ENCODE data around the gene OTOGL.

The OTOGL gene

GRCh38 chr12:80154261-80154660, 54.9 kb downstream of the OTOGL start:
- no peak overlapping the region for H2AK5ac ChIP-seq (ENCODE audit: low read length)
- no peak overlapping the region for H2BK5ac ChIP-seq (ENCODE audit: low read depth, low read length, poor library complexity)
- no peak overlapping the region for H3K4ac ChIP-seq (ENCODE audit: low read depth, low read length)
- no peaks in the 10 kb centered on the region for H3K4me1 ChIP-seq (ENCODE audit: control insufficient read depth in 1 of 2, insufficient read depth in 2 of 2, low read length in 2 of 2)
- DNase-seq = no peak
- H3K4me2 ChIP-seq (ENCODE audit: low read length) = no peak overlapping the region
- H4K91ac ChIP-seq (ENCODE audit: low read depth, low read length) = no peak overlapping the region
- H4K12ac ChIP-seq (ENCODE audit: low read depth, low read length) = no peak overlapping the region
- H3K27me3 ChIP-seq (ENCODE audit: insufficient read depth, low read length) = no peaks in the 10 kb centered on the region
- H2BK120ac ChIP-seq (ENCODE audit: insufficient read depth, low read length, poor library complexity) = no peak overlapping the region
- H3K9ac ChIP-seq (ENCODE audit: low read length) = no peak overlapping the region
- no peaks in the 10 kb centered on the region for H3K79me2 ChIP-seq (ENCODE audit: control insufficient read depth, insufficient read depth, low read length, poor library complexity)
- no CpG with 5 or more reads among the region's 1 CpG for WGBS (ENCODE audit: extremely low coverage, insufficient coverage, insufficient read length)
- no peaks in the 10 kb centered on the region for H3K36me3 ChIP-seq (ENCODE audit: control insufficient read depth in 1 of 2, insufficient read depth in 2 of 2, low read length in 2 of 2)
- no peak overlapping the region for H3K27ac ChIP-seq (ENCODE audit: low read depth, low read length)
- no peak overlapping the region for H2AFZ ChIP-seq (ENCODE audit: insufficient read depth, low read length, poor library complexity)
- no peaks in the 10 kb centered on the region for H3K79me1 ChIP-seq (ENCODE audit: low read length)
- H3K9me3 ChIP-seq (ENCODE audit: insufficient read depth, low read depth, low read length) = no peaks in the 10 kb centered on the region
- no peak overlapping the region for H4K8ac ChIP-seq (ENCODE audit: low read depth, low read length)
- H3K18ac ChIP-seq (ENCODE audit: low read length) = no peak overlapping the region
- H2BK12ac ChIP-seq (ENCODE audit: low read length) = no peak overlapping the region
- no peak overlapping the region for H3K14ac ChIP-seq (ENCODE audit: low read length)
- no peak overlapping the region for H3K23ac ChIP-seq (ENCODE audit: low read length)
- no peak overlapping the region for H3K4me3 ChIP-seq (ENCODE audit: low read depth, low read length)

GRCh38 chr12:80156306-80156705, 57.0 kb downstream of the OTOGL start:
- Histone ChIP-seq H3K79me1 (ENCODE audit: low read length) (no peaks in the 10 kb centered on the region), H3K36me3 (ENCODE audit: control insufficient read depth in 1 of 2, insufficient read depth in 2 of 2, low read length in 2 of 2) (no peaks in the 10 kb centered on the region), H3K14ac (ENCODE audit: low read length) (no peak overlapping the region), H4K12ac (ENCODE audit: low read depth, low read length) (no peak overlapping the region), H4K8ac (ENCODE audit: low read depth, low read length) (no peak overlapping the region), H3K4me2 (ENCODE audit: low read length) (no peak overlapping the region), H2AFZ (ENCODE audit: insufficient read depth, low read length, poor library complexity) (no peak overlapping the region), H3K27me3 (ENCODE audit: insufficient read depth, low read length) (no peaks in the 10 kb centered on the region), H3K4ac (ENCODE audit: low read depth, low read length) (no peak overlapping the region), H2BK120ac (ENCODE audit: insufficient read depth, low read length, poor library complexity) (no peak overlapping the region), H3K4me1 (ENCODE audit: control insufficient read depth in 1 of 2, insufficient read depth in 2 of 2, low read length in 2 of 2) (no peaks in the 10 kb centered on the region), H2AK5ac (ENCODE audit: low read length) (no peak overlapping the region), H2BK5ac (ENCODE audit: low read depth, low read length, poor library complexity) (no peak overlapping the region), H3K9ac (ENCODE audit: low read length) (no peak overlapping the region), H4K91ac (ENCODE audit: low read depth, low read length) (no peak overlapping the region), H3K18ac (ENCODE audit: low read length) (no peak overlapping the region), H2BK12ac (ENCODE audit: low read length) (no peak overlapping the region), H3K27ac (ENCODE audit: low read depth, low read length) (no peak overlapping the region), H3K79me2 (ENCODE audit: control insufficient read depth, insufficient read depth, low read length, poor library complexity) (no peaks in the 10 kb centered on the region), H3K4me3 (ENCODE audit: low read depth, low read length) (no peak overlapping the region), H3K23ac (ENCODE audit: low read length) (no peak overlapping the region), H3K9me3 (ENCODE audit: insufficient read depth, low read depth, low read length) (no peaks in the 10 kb centered on the region)
- no peak for DNase-seq
- WGBS (ENCODE audit: extremely low coverage, insufficient coverage, insufficient read length) = no CpG with 5 or more reads among the region's 5 CpGs

GRCh38 chr12:80157645-80158044, 58.3 kb downstream of the OTOGL start:
- no peak overlapping the region for H4K12ac ChIP-seq (ENCODE audit: low read depth, low read length)
- no peak overlapping the region for H3K4ac ChIP-seq (ENCODE audit: low read depth, low read length)

GRCh38 chr12:80161612-80162011, 62.3 kb downstream of the OTOGL start:
- Histone ChIP-seq H3K9ac (ENCODE audit: low read length) (no peak overlapping the region), H2BK12ac (ENCODE audit: low read length) (no peak overlapping the region), H3K79me2 (ENCODE audit: control insufficient read depth, insufficient read depth, low read length, poor library complexity) (no peaks in the 10 kb centered on the region), H3K18ac (ENCODE audit: low read length) (no peak overlapping the region), H3K4ac (ENCODE audit: low read depth, low read length) (no peak overlapping the region), H4K91ac (ENCODE audit: low read depth, low read length) (no peak overlapping the region), H3K27ac (ENCODE audit: low read depth, low read length) (no peak overlapping the region), H3K23ac (ENCODE audit: low read length) (no peak overlapping the region), H3K14ac (ENCODE audit: low read length) (no peak overlapping the region), H3K9me3 (ENCODE audit: insufficient read depth, low read depth, low read length) (no peaks in the 10 kb centered on the region), H2BK120ac (ENCODE audit: insufficient read depth, low read length, poor library complexity) (no peak overlapping the region), H4K12ac (ENCODE audit: low read depth, low read length) (no peak overlapping the region), H3K4me3 (ENCODE audit: low read depth, low read length) (no peak overlapping the region), H2BK5ac (ENCODE audit: low read depth, low read length, poor library complexity) (no peak overlapping the region), H2AFZ (ENCODE audit: insufficient read depth, low read length, poor library complexity) (no peak overlapping the region), H4K8ac (ENCODE audit: low read depth, low read length) (no peak overlapping the region), H3K4me1 (ENCODE audit: control insufficient read depth in 1 of 2, insufficient read depth in 2 of 2, low read length in 2 of 2) (peaks cover 0 to 2% of the 10 kb centered on the region in 2 experiments), H3K79me1 (ENCODE audit: low read length) (no peaks in the 10 kb centered on the region), H2AK5ac (ENCODE audit: low read length) (no peak overlapping the region), H3K27me3 (ENCODE audit: insufficient read depth, low read length) (no peaks in the 10 kb centered on the region), H3K4me2 (ENCODE audit: low read length) (no peak overlapping the region), H3K36me3 (ENCODE audit: control insufficient read depth in 1 of 2, insufficient read depth in 2 of 2, low read length in 2 of 2) (no peaks in the 10 kb centered on the region)
- no peak for DNase-seq
- WGBS (ENCODE audit: extremely low coverage, insufficient coverage, insufficient read length) = no CpG with 5 or more reads among the region's 4 CpGs

More at GRCh38 chr12:80157645-80158044, 58.3 kb downstream of the OTOGL start:
- H3K23ac ChIP-seq (ENCODE audit: low read length) = no peak overlapping the region
- no peak overlapping the region for H3K18ac ChIP-seq (ENCODE audit: low read length)
- H3K14ac ChIP-seq (ENCODE audit: low read length) = no peak overlapping the region
- no CpG with 5 or more reads among the region's 2 CpGs for WGBS (ENCODE audit: extremely low coverage, insufficient coverage, insufficient read length)
- H3K4me3 ChIP-seq (ENCODE audit: low read depth, low read length) = no peak overlapping the region
- H2AFZ ChIP-seq (ENCODE audit: insufficient read depth, low read length, poor library complexity) = no peak overlapping the region
- H2BK5ac ChIP-seq (ENCODE audit: low read depth, low read length, poor library complexity) = no peak overlapping the region
- H3K27me3 ChIP-seq (ENCODE audit: insufficient read depth, low read length) = no peaks in the 10 kb centered on the region
- DNase-seq = no peak
- no peak overlapping the region for H4K91ac ChIP-seq (ENCODE audit: low read depth, low read length)
- H3K79me1 ChIP-seq (ENCODE audit: low read length) = no peaks in the 10 kb centered on the region
- no peak overlapping the region for H2BK12ac ChIP-seq (ENCODE audit: low read length)
- H3K9me3 ChIP-seq (ENCODE audit: insufficient read depth, low read depth, low read length) = no peaks in the 10 kb centered on the region
- no peaks in the 10 kb centered on the region for H3K4me1 ChIP-seq (ENCODE audit: control insufficient read depth in 1 of 2, insufficient read depth in 2 of 2, low read length in 2 of 2)
- H3K79me2 ChIP-seq (ENCODE audit: control insufficient read depth, insufficient read depth, low read length, poor library complexity) = no peaks in the 10 kb centered on the region
- H2BK120ac ChIP-seq (ENCODE audit: insufficient read depth, low read length, poor library complexity) = no peak overlapping the region
- no peak overlapping the region for H4K8ac ChIP-seq (ENCODE audit: low read depth, low read length)
- no peak overlapping the region for H3K4me2 ChIP-seq (ENCODE audit: low read length)
- H2AK5ac ChIP-seq (ENCODE audit: low read length) = no peak overlapping the region
- H3K27ac ChIP-seq (ENCODE audit: low read depth, low read length) = no peak overlapping the region
- no peak overlapping the region for H3K9ac ChIP-seq (ENCODE audit: low read length)
- H3K36me3 ChIP-seq (ENCODE audit: control insufficient read depth in 1 of 2, insufficient read depth in 2 of 2, low read length in 2 of 2) = no peaks in the 10 kb centered on the region

Measured in trophoblast cell (in vitro differentiated cells and primary cell).